WI38 (cell line): ENCODE results near the gene AFF3.

ENCODE experiments used
- H3K4me3 ChIP-seq: 2 replicates; pipeline ENCODE4 v1.5.1; 2011; ENCODE audit warnings: low read depth, mild to moderate bottlenecking, control low read depth, low read length
- TF ChIP-seq, protein P1 (sequence below): IDR thresholded peaks from 2 replicates; pipeline ENCODE4 v1.5.1; 2012; ENCODE audit warnings: low read depth, mild to moderate bottlenecking, control low read depth, low read length

The AFF3 gene

DNA sequence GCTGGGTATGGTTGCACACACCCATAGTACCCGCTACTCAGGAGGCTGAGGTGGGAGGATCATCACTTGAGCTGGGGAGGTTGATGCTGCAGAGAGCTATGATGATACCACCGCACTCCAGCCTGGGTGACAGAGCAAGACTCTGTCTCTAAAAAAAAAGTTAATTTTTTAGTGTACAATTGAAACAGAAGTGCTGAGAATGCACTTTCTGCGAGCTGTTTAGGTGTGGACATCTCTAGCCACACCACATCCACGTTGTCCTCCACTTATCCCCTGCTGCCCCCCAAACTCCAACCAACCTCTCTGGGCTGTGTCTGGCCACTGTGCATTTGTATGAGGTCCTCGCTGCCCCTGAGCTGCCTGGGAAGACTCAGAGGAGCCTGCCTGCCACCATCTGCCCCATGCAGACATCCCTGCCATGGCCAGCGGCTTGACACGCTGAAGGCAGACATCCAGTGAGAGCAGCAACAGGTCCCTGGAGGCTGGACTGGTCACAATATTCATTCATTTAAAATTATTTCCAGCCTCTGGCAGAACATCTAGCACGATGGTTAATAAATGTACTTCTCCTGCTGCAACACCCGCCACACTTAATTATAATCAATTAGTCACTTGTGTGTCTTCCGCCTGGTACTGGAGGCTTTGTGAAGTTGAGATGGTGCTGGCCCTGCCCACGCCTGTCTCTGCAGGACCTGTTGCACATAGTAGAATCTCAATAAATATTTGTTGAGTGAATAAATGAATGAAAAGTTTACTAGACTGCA, 3.7 kb upstream of the AFF3 start:
- no peak overlapping the region for H3K4me3 ChIP-seq
- TF ChIP-seq, protein P1, sequence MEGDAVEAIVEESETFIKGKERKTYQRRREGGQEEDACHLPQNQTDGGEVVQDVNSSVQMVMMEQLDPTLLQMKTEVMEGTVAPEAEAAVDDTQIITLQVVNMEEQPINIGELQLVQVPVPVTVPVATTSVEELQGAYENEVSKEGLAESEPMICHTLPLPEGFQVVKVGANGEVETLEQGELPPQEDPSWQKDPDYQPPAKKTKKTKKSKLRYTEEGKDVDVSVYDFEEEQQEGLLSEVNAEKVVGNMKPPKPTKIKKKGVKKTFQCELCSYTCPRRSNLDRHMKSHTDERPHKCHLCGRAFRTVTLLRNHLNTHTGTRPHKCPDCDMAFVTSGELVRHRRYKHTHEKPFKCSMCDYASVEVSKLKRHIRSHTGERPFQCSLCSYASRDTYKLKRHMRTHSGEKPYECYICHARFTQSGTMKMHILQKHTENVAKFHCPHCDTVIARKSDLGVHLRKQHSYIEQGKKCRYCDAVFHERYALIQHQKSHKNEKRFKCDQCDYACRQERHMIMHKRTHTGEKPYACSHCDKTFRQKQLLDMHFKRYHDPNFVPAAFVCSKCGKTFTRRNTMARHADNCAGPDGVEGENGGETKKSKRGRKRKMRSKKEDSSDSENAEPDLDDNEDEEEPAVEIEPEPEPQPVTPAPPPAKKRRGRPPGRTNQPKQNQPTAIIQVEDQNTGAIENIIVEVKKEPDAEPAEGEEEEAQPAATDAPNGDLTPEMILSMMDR, result no peak

DNA sequence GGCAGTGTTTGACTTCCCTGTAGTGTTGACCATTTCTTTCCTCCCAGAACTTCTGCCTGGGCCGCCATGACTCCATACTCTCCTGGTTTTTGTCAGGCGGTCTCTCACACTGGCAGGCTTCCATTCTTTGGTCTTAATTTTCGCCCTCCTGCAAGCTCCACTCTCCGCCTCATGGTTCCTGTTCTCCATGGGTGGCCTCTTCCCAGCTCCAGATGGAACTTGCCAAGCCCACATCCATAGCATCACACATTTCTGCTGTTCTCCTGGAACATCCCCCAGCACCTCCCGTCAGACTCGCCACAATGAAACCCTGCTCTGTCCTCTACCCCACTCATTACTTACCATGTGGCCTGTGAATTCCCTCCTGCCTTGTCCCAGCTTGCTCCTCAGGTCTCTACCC, 896 bp upstream of the AFF3 start:
- H3K4me3 ChIP-seq, result no peak overlapping the region
- TF ChIP-seq, protein P1, result no peak

DNA sequence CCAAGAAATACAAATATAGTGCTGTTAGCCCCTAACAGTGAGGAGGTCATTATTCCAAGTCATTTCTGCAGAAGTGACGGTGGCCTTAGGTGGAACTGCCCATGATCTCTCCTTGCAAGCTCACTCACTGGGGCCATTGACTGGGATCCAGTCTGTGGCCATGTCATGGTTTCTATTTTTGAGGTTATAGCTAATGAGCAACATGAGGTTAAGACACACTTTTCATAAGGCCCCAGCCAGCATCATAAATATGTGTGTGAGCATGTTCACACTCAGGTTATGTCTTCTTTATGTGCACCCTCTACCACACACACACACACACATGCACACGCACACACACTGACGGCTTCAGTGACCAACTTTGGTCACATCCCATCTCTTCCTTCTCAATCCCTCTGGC, 484 bp downstream of the AFF3 start:
- H3K4me3 ChIP-seq, result no peak overlapping the region
- TF ChIP-seq, protein P1, result no peak

DNA sequence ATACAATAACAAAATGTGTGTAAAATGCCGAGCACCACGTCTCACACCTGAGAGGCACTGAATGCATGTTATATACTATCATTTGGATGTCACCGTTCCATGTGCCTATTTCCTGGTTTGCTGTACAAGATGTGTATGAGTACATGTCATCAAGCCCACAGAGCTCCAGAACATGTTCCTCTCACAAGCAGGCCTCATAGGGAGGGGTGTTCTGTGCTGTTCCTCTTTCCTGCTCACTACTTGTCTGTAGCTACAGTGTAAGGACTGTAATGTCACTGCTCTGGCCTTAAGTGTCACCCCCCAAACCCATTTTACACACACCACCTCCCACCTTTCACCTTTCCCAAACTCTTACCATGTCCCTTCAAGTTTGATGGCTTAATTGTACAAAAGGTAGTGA, 1.8 kb downstream of the AFF3 start:
- TF ChIP-seq, protein P1, result no peak
- no peak overlapping the region for H3K4me3 ChIP-seq

DNA sequence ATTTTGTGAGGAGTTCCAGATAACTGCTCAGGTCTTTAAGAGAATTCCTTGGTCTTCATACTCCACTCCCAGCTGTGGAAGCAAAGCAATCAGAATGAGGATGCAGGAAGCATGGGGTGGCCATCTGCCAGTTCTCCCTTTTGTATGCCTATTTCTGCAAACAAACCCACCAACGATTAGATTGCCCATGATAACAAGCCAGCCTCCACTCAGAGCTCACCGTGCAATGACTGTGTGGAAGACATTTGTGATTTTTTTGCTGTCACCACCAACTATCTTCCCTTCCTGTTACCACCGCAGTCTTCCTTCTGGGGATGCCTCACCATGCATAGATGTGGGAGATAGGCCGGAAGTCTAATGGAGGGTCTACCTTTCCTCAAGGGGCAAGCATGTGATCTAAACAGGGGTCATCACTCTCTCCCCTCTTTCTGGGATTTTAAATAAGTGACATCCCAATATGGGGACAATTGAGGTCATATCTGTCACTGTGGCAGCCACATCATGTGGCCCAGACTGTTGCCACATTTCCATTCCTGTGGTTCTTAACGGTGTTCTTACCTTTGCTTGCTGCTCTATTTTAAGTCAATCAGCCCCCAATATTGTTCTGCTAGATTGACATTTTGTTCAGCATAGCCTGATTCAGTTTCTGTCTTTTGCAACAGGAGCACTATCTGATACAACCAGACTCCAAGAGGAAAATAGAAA, 4.4 kb downstream of the AFF3 start:
- no peak overlapping the region for H3K4me3 ChIP-seq
- TF ChIP-seq, protein P1, result no peak

DNA sequence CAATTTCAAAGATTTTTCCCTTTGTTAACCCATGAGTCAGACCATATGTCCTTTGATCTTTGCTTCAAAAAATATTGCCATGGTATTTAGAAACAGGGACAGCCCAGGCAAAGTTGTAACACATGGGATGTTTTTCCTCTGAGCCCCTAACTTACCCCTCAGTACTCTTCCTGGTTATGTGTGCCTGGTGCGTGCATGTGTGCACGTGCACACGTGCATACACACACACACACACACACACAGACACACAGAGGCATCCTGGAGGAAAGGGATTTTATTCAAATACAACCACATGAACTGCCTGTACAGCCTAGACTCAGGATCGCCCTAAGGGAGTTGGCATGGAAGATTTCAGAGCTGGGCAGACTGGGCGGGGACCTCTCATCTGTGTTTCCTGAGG, 5.1 kb downstream of the AFF3 start:
- no peak overlapping the region for H3K4me3 ChIP-seq
- TF ChIP-seq, protein P1, result no peak

DNA sequence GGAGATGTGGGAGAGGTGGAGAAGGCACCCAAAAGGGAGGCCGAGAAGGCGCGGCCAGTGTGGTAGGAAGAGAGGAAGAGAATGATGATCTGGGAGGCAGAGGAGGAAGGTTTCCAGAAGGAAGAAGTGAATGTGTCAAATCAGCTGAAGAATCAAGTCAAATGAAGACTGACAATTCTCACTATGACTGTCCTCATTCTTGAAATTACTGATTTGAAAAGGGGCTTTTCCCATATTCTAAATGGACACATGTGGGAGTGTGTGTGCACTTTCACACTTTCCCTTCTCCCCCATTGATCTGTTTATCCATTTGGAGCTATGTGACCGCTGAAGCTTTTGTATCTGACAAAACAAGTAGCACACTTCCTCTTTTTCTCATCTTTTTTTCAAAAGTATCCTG, 6.1 kb downstream of the AFF3 start:
- TF ChIP-seq, protein P1, result no peak
- H3K4me3 ChIP-seq, result no peak overlapping the region
